Neuron (in vitro differentiated cells): ENCODE data around the gene PTPN11.
"Not testable (repeated sequence)": the region's sequence is repeated elsewhere in the genome, so short reads cannot be mapped to it uniquely, and the experiment has no call there.

ENCODE experiments used
- H2AFZ ChIP-seq: one replicate; pipeline ENCODE4 v1.6.1; 2013; ENCODE audit warnings: low read depth, mild to moderate bottlenecking, inconsistent platforms, low read length, moderate library complexity
- H3K27me3 ChIP-seq: one replicate; pipeline ENCODE4 v1.6.1; 2013; ENCODE audit warnings: low read length; ENCODE audit not compliant: insufficient read depth
- H3K36me3 ChIP-seq: one replicate; pipeline ENCODE4 v1.6.1; 2013; ENCODE audit warnings: low read length; ENCODE audit not compliant: insufficient read depth
- H3K4me1 ChIP-seq: one replicate; pipeline ENCODE4 v1.6.1; 2013; ENCODE audit warnings: low read length; ENCODE audit not compliant: insufficient read depth
- H3K4me3 ChIP-seq: 2 replicates; pipeline ENCODE4 v1.5.1; 2013; ENCODE audit warnings: mild to moderate bottlenecking, low read length, moderate library complexity
- H3K9me3 ChIP-seq: one replicate; pipeline ENCODE4 v1.6.1; 2013; ENCODE audit warnings: low read length

PTPN11 gene

DNA sequence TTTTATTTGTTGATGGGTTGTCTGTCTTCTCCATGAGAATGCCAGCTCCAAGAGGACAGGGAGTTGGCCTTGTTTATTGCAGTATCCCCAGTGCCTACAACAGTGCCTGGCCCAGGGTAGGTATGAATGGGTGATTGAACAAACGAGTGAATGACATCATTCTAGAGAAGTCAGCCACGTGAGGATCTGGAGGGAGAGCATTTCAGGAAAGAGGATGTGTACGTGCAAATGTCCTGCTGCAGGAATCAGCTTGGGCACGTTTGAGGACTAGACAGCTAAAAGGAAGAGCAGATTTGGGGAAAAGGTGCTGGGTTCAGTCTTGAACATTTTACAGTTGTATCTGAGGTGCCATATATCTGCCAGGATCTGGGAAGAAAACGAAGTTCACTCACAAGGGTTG is 97.1 kb downstream of the PTPN11 start:
- H3K36me3 ChIP-seq: peaks cover 4% of the 10 kb centered on the region
- no peak overlapping the region for H3K4me3 ChIP-seq
- H3K9me3 ChIP-seq: no peaks in the 10 kb centered on the region
- H3K27me3 ChIP-seq: no peaks in the 10 kb centered on the region
- H2AFZ ChIP-seq: no peak overlapping the region
- H3K4me1 ChIP-seq: peaks cover 12% of the 10 kb centered on the region

- Histone ChIP-seq H3K4me1 (peaks cover 12% of the 10 kb centered on the region), H3K9me3 (no peaks in the 10 kb centered on the region), H3K4me3 (no peak overlapping the region), H3K36me3 (no peaks in the 10 kb centered on the region), H3K27me3 (no peaks in the 10 kb centered on the region), H2AFZ (no peak overlapping the region)
Measured at GRCh38 chr12:112517730-112518364, 99.1 kb downstream of the PTPN11 start.

- no peak overlapping the region for H2AFZ ChIP-seq
- H3K36me3 ChIP-seq: no peaks in the 10 kb centered on the region
- H3K9me3 ChIP-seq: no peaks in the 10 kb centered on the region
- H3K27me3 ChIP-seq: no peaks in the 10 kb centered on the region
- peaks cover 12% of the 10 kb centered on the region for H3K4me1 ChIP-seq
- H3K4me3 ChIP-seq: no peak overlapping the region
Measured at GRCh38 chr12:112518365-112518735, 99.6 kb downstream of the PTPN11 start.

- peaks cover 12% of the 10 kb centered on the region for H3K4me1 ChIP-seq
- not testable (repeated sequence) for H2AFZ ChIP-seq, H3K36me3 ChIP-seq, H3K9me3 ChIP-seq, H3K27me3 ChIP-seq, H3K4me3 ChIP-seq
Measured at GRCh38 chr12:112519841-112520340, 101.1 kb downstream of the PTPN11 start.

- no peaks in the 10 kb centered on the region for H3K27me3 ChIP-seq
- no peaks in the 10 kb centered on the region for H3K36me3 ChIP-seq
- no peaks in the 10 kb centered on the region for H3K9me3 ChIP-seq
- H3K4me3 ChIP-seq: no peak overlapping the region
- H3K4me1 ChIP-seq: no peaks in the 10 kb centered on the region
- H2AFZ ChIP-seq: no peak overlapping the region
Measured at GRCh38 chr12:112523856-112524255, 105.1 kb downstream of the PTPN11 start.

GRCh38 chr12:112524269-112524668 is 105.5 kb downstream of the PTPN11 start:
- Histone ChIP-seq H3K4me3 (no peak overlapping the region), H2AFZ (no peak overlapping the region), H3K27me3 (no peaks in the 10 kb centered on the region), H3K4me1 (no peaks in the 10 kb centered on the region), H3K9me3 (no peaks in the 10 kb centered on the region), H3K36me3 (no peaks in the 10 kb centered on the region)

DNA sequence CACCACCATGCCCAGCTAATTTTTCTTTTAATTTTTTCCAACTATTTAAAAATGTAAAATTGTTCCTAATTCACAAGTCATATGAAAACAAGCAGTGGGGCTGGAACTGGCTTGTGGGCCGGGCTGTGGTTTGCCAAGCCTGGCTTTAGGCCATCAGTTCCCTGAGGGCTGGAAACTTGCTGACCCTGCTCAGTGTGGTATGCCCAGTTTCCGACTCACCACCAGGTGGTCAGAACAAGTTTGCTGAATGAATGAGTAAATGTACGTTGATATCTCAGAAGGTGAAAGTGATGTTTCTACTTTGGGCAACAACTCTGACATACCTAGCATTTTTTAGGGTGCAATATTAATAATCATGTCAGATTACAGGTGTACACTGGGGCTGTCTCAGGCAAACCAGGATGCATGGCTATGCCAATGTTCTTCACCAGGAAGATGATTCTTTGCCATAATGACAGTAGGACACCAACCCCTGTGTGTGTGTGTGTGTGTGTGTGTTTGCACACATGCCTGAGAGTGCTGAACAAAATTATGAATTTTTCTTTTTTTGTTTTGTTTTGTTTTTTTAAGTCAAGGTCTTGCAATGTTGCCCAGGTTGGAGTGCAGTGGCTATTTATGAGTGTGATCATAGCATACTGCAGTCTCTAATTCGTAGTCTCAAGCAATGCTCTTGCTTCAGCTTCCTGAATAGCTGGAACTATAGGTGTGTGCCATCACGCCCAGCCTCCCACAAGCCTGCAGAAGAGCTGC is 106.1 kb downstream of the PTPN11 start:
- Histone ChIP-seq H2AFZ (no peak overlapping the region), H3K9me3 (no peaks in the 10 kb centered on the region), H3K4me1 (no peaks in the 10 kb centered on the region), H3K4me3 (no peak overlapping the region), H3K36me3 (no peaks in the 10 kb centered on the region), H3K27me3 (no peaks in the 10 kb centered on the region)

GRCh38 chr12:112525426-112525809 is 106.7 kb downstream of the PTPN11 start:
- Histone ChIP-seq H3K4me3 (no peak overlapping the region), H3K27me3 (no peaks in the 10 kb centered on the region), H3K4me1 (no peaks in the 10 kb centered on the region), H2AFZ (no peak overlapping the region), H3K36me3 (no peaks in the 10 kb centered on the region), H3K9me3 (no peaks in the 10 kb centered on the region)

GRCh38 chr12:112527082-112527481 is 108.3 kb downstream of the PTPN11 start:
- no peaks in the 10 kb centered on the region for H3K36me3 ChIP-seq
- H3K27me3 ChIP-seq: no peaks in the 10 kb centered on the region
- H3K4me3 ChIP-seq: no peak overlapping the region
- H3K4me1 ChIP-seq: no peaks in the 10 kb centered on the region
- no peak overlapping the region for H2AFZ ChIP-seq
- H3K9me3 ChIP-seq: no peaks in the 10 kb centered on the region

DNA sequence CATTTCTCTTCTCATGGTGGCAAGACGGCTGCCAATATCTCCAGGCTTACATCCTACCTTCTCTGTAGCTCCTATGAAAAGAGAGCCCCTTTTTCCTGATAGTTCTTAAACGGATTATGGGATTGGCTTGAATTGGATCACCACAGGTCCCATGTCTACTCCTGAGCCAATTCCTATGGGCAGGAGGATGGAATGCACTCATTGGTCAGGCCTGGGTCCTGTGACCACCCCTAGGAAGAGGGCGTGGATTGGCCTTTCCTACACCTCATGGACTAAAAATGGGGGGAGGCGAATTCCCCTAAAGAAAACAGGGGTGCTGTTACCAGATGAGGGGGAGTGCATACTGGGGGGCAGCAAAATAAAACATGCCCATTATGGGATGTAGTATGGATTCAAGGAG is 108.8 kb downstream of the PTPN11 start:
- Histone ChIP-seq H3K27me3 (no peaks in the 10 kb centered on the region), H3K4me1 (no peaks in the 10 kb centered on the region), H3K4me3 (no peak overlapping the region), H3K36me3 (no peaks in the 10 kb centered on the region), H2AFZ (no peak overlapping the region), H3K9me3 (no peaks in the 10 kb centered on the region)

DNA sequence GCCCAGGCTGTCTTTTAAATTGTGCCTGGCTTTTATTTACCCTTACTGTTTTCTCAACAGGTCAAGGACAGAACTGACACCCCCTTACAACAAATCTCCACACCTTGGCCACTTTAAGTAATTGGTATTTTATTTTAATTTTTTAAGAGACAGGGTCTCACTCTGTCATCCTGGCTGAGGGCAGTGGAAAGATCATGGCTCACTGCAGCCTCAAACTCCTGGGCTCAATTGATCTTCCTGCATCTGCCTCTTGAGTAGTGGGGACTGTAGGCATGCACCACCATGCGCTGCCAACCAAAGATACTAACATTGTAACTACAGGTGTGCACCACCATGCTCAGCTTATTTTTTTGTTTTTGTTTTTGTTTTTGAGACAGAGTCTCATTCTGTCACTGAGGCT is 109.8 kb downstream of the PTPN11 start:
- H3K4me1 ChIP-seq: no peaks in the 10 kb centered on the region
- H3K9me3 ChIP-seq: no peaks in the 10 kb centered on the region
- no peak overlapping the region for H2AFZ ChIP-seq
- H3K36me3 ChIP-seq: no peaks in the 10 kb centered on the region
- no peaks in the 10 kb centered on the region for H3K27me3 ChIP-seq
- no peak overlapping the region for H3K4me3 ChIP-seq

- Histone ChIP-seq H3K27me3 (no peaks in the 10 kb centered on the region), H3K4me1 (no peaks in the 10 kb centered on the region)
Measured at GRCh38 chr12:112530941-112531340, 112.2 kb downstream of the PTPN11 start.

GRCh38 chr12:112532106-112532505 is 113.4 kb downstream of the PTPN11 start:
- H3K4me1 ChIP-seq: no peaks in the 10 kb centered on the region
- H3K36me3 ChIP-seq: no peaks in the 10 kb centered on the region
- H3K9me3 ChIP-seq: no peaks in the 10 kb centered on the region
- no peaks in the 10 kb centered on the region for H3K27me3 ChIP-seq
- H3K4me3 ChIP-seq: no peak overlapping the region
- H2AFZ ChIP-seq: no peak overlapping the region

More at GRCh38 chr12:112530941-112531340, 112.2 kb downstream of the PTPN11 start:
- H3K36me3 ChIP-seq: no peaks in the 10 kb centered on the region
- H2AFZ ChIP-seq: no peak overlapping the region
- H3K9me3 ChIP-seq: no peaks in the 10 kb centered on the region
- no peak overlapping the region for H3K4me3 ChIP-seq
